Vagina (tissue), 2 donors: Measurements from ENCODE around the gene DMAC1. TPM values are rescaled to one million over a fixed set of nuclear protein-coding genes. Genes with fewer than 3 reads are reported as not detected.

ENCODE experiments used
- DNase-seq, 2 donors: peaks; one replicate each; pipeline ENCODE4 v3.0.0-alpha.2; 2017; ENCODE audit errors: extremely low spot score in 2 of 2
- H3K27ac ChIP-seq: fragments of 200-600 bp; sonication (generic); one replicate; pipeline ENCODE4 v1.5.1; 2019
- H3K27me3 ChIP-seq: fragments of 200-600 bp; sonication (generic); one replicate; pipeline ENCODE4 v1.5.1; 2019
- H3K36me3 ChIP-seq, 2 donors: fragments of 200-600 bp; sonication (generic); one replicate each; pipeline ENCODE4 v1.5.1; 2017 to 2019
- H3K4me1 ChIP-seq: fragments of 200-600 bp; sonication (generic); one replicate; pipeline ENCODE4 v1.5.1; 2019
- H3K4me3 ChIP-seq, 2 donors: fragments of 200-600 bp; sonication (generic); 1 replicate in 1 of 2; 2 replicates in 1 of 2; pipeline ENCODE4 v1.5.1; 2016 to 2019
- H3K9me3 ChIP-seq: fragments of 200-600 bp; sonication (generic); one replicate; pipeline ENCODE4 v1.5.1; 2019
- CTCF ChIP-seq, 3 experiments: fragments of 450-650 bp in 2 of 3; fragments of 200-600 bp in 1 of 3; sonication (generic) in 1 of 3; IDR thresholded peaks; one replicate each; pipeline ENCODE4 v1.5.1; 2017 to 2019; ENCODE audit warnings: antibody characterized with exemption in 3 of 3, mild to moderate bottlenecking in 2 of 3, moderate library complexity in 2 of 3
- POLR2A ChIP-seq, 2 donors: fragments of 450-650 bp; IDR thresholded peaks; one replicate each; pipeline ENCODE4 v1.6.1; 2017; ENCODE audit warnings: antibody characterized with exemption in 2 of 2, mild to moderate bottlenecking in 2 of 2, moderate library complexity in 2 of 2
- POLR2AphosphoS5 ChIP-seq, 2 donors: sonication (generic); formaldehyde crosslinking; IDR thresholded peaks; one replicate each; pipeline ENCODE4 v1.9.0; 2017; ENCODE audit warnings: antibody characterized with exemption in 2 of 2, mild to moderate bottlenecking in 2 of 2, low read depth in 1 of 2; ENCODE audit not compliant: insufficient read depth in 1 of 2
- intact Hi-C: fragments of 100-400 bp; cut with DNase I; formaldehyde crosslinking; loops from one replicate; pipeline ENCODE4 v1.15.1; 2023
- total RNA-seq: library from RNA; depleted of rRNA; stranded (reverse); fragments of >200 nt; gene quantifications from one replicate; pipeline ENCODE4 v1.2.3, GENCODE V29; 2016

Gene DMAC1
- total RNA-seq, 1 donor from 2014 or later, result 12.3 TPM

GRCh38 chr9:7819984-7820383, 20.4 kb upstream of the DMAC1 start:
- no peaks in the 10 kb centered on the region for H3K27me3 ChIP-seq
- TF ChIP-seq CTCF (IDR thresholded peaks at IDR 0.05) (no peak), POLR2AphosphoS5 (IDR thresholded peaks at IDR 0.05; ENCODE audit: insufficient read depth in 1 of 2, low read depth in 1 of 2) (no peak)

GRCh38 chr9:7816021-7816420, 16.4 kb upstream of the DMAC1 start:
- no peak for TF ChIP-seq CTCF (IDR thresholded peaks at IDR 0.05)
- no peak for TF ChIP-seq POLR2AphosphoS5 (IDR thresholded peaks at IDR 0.05; ENCODE audit: insufficient read depth in 1 of 2, low read depth in 1 of 2)
- TF ChIP-seq POLR2A (IDR thresholded peaks at IDR 0.05), result no peak
- intact Hi-C loops, result no loop called here

More at GRCh38 chr9:7819984-7820383, 20.4 kb upstream of the DMAC1 start:
- H3K4me3 ChIP-seq, result no peak overlapping the region
- no peak for DNase-seq
- H3K9me3 ChIP-seq, result no peaks in the 10 kb centered on the region
- intact Hi-C loops, result no loop called here
- no peak overlapping the region for H3K27ac ChIP-seq
- no peaks in the 10 kb centered on the region for H3K36me3 ChIP-seq
- H3K4me1 ChIP-seq, result no peaks in the 10 kb centered on the region

GRCh38 chr9:7813030-7813429, 13.5 kb upstream of the DMAC1 start:
- intact Hi-C loops, result no loop called here
- Histone ChIP-seq H3K4me1 (no peaks in the 10 kb centered on the region), H3K27ac (no peak overlapping the region), H3K9me3 (no peaks in the 10 kb centered on the region), H3K27me3 (no peaks in the 10 kb centered on the region), H3K4me3 (no peak overlapping the region), H3K36me3 (no peaks in the 10 kb centered on the region)
- TF ChIP-seq CTCF (IDR thresholded peaks at IDR 0.05) (no peak), POLR2A (IDR thresholded peaks at IDR 0.05) (no peak), POLR2AphosphoS5 (IDR thresholded peaks at IDR 0.05; ENCODE audit: insufficient read depth in 1 of 2, low read depth in 1 of 2) (no peak)
- DNase-seq, result no peak

More at GRCh38 chr9:7816021-7816420, 16.4 kb upstream of the DMAC1 start:
- DNase-seq, result no peak
- H3K36me3 ChIP-seq, result no peaks in the 10 kb centered on the region
- no peaks in the 10 kb centered on the region for H3K9me3 ChIP-seq
- no peak overlapping the region for H3K27ac ChIP-seq
- H3K27me3 ChIP-seq, result no peaks in the 10 kb centered on the region
- H3K4me1 ChIP-seq, result no peaks in the 10 kb centered on the region
- no peak overlapping the region for H3K4me3 ChIP-seq

GRCh38 chr9:7811677-7812076, 12.1 kb upstream of the DMAC1 start:
- no peak overlapping the region for H3K27ac ChIP-seq
- H3K4me1 ChIP-seq, result no peaks in the 10 kb centered on the region
- H3K27me3 ChIP-seq, result no peaks in the 10 kb centered on the region
- DNase-seq, result no peak
- H3K9me3 ChIP-seq, result no peaks in the 10 kb centered on the region
- no peak overlapping the region for H3K4me3 ChIP-seq
- H3K36me3 ChIP-seq, result no peaks in the 10 kb centered on the region
- intact Hi-C loops, result no loop called here
- TF ChIP-seq CTCF (IDR thresholded peaks at IDR 0.05) (no peak), POLR2A (IDR thresholded peaks at IDR 0.05) (no peak), POLR2AphosphoS5 (IDR thresholded peaks at IDR 0.05; ENCODE audit: insufficient read depth in 1 of 2, low read depth in 1 of 2) (no peak)

- Histone ChIP-seq H3K27me3 (no peaks in the 10 kb centered on the region), H3K27ac (no peak overlapping the region), H3K36me3 (no peaks in the 10 kb centered on the region), H3K4me3 (no peak overlapping the region), H3K4me1 (peaks cover 9% of the 10 kb centered on the region), H3K9me3 (no peaks in the 10 kb centered on the region)
- DNase-seq, result no peak
- intact Hi-C loops, result no loop called here
- TF ChIP-seq CTCF (IDR thresholded peaks at IDR 0.05) (no peak), POLR2AphosphoS5 (IDR thresholded peaks at IDR 0.05; ENCODE audit: insufficient read depth in 1 of 2, low read depth in 1 of 2) (no peak), POLR2A (IDR thresholded peaks at IDR 0.05) (no peak)
Observed at GRCh38 chr9:7802666-7803065, 3.1 kb upstream of the DMAC1 start.
